SU-DHL-6 (cell line): ENCODE data around the gene ALK.

ENCODE experiments used
- H2AFZ ChIP-seq: fragments of 200-600 bp; sonication (generic); 2 replicates; pipeline ENCODE4 v1.6.1; 2014; ENCODE audit warnings: low read depth, mild to moderate bottlenecking, moderate library complexity, mixed read lengths, antibody characterized with exemption, low read length; ENCODE audit not compliant: severe bottlenecking
- H3F3A ChIP-seq: fragments of 200-600 bp; shearing (Covaris generic); 2 replicates; pipeline ENCODE4 v1.6.0; 2016; ENCODE audit warnings: antibody characterized with exemption, mild to moderate bottlenecking; ENCODE audit not compliant: insufficient read depth
- H3K27ac ChIP-seq: fragments of 200-600 bp; sonication (generic); 2 replicates; pipeline ENCODE4 v1.5.1; 2016; ENCODE audit warnings: low read depth, mild to moderate bottlenecking, low read length, moderate library complexity, mixed read lengths
- H3K27me3 ChIP-seq: fragments of 200-600 bp; sonication (generic), shearing (Covaris generic); 2 replicates; pipeline ENCODE4 v1.6.0; 2014; ENCODE audit warnings: mild to moderate bottlenecking, low read length
- H3K36me3 ChIP-seq: fragments of 200-600 bp; sonication (generic); 2 replicates; pipeline ENCODE4 v1.6.1; 2014; ENCODE audit warnings: mild to moderate bottlenecking, low read length, mixed read lengths
- H3K4me2 ChIP-seq: fragments of 300-600, 200-600 bp; shearing (Covaris generic), sonication (generic); 2 replicates; pipeline ENCODE4 v1.6.0; 2014; ENCODE audit warnings: low read length, low read depth, mild to moderate bottlenecking; ENCODE audit not compliant: poor library complexity, severe bottlenecking
- H3K4me3 ChIP-seq: fragments of 200-600 bp; sonication (generic); 2 replicates; pipeline ENCODE4 v1.5.1; 2014; ENCODE audit warnings: antibody characterized with exemption, low read length, mild to moderate bottlenecking, mixed read lengths; ENCODE audit not compliant: insufficient read depth, poor library complexity, severe bottlenecking
- H3K79me2 ChIP-seq: fragments of 200-600 bp; sonication (generic); 2 replicates; pipeline ENCODE4 v1.6.1; 2014; ENCODE audit warnings: mild to moderate bottlenecking, low read length, moderate library complexity; ENCODE audit not compliant: insufficient read depth
- H3K9ac ChIP-seq: fragments of 200-600 bp; sonication (generic); 2 replicates; pipeline ENCODE4 v1.7.0; 2014; ENCODE audit warnings: mild to moderate bottlenecking, low read length
- H3K9me2 ChIP-seq: fragments of 200-600 bp; sonication (generic); replicated peaks from 2 replicates; pipeline ENCODE4 v1.6.1; 2014; ENCODE audit warnings: low read length; ENCODE audit not compliant: insufficient read depth
- H3K9me3 ChIP-seq: fragments of 200-600 bp; sonication (generic); 2 replicates; pipeline ENCODE4 v1.6.1; 2014; ENCODE audit warnings: low read length, mixed read lengths; ENCODE audit not compliant: insufficient read depth
- H4K20me1 ChIP-seq: fragments of 200-600 bp; sonication (generic); 2 replicates; pipeline ENCODE4 v1.6.1; 2014; ENCODE audit warnings: low read depth, mild to moderate bottlenecking, antibody characterized with exemption, low read length, moderate library complexity, mixed read lengths
- EZH2phosphoT487 ChIP-seq: fragments of 200-600 bp; sonication (generic), shearing (Covaris generic); conservative IDR thresholded peaks from 2 replicates; pipeline ENCODE4 v1.6.1; 2018; ENCODE audit warnings: mild to moderate bottlenecking, antibody characterized with exemption, low read length, moderate library complexity, mixed read lengths
- TF ChIP-seq, protein P1 (sequence below): fragments of 200-600 bp; sonication (generic); IDR thresholded peaks from one replicate; pipeline ENCODE4 v1.5.1; 2017; ENCODE audit warnings: antibody characterized with exemption, mild to moderate bottlenecking, low read length, moderate library complexity; ENCODE audit not compliant: insufficient read depth, poor library complexity, severe bottlenecking

Gene ALK

GRCh38 chr2:29326926-29327325 lies 594.5 kb downstream of the ALK start:
- Histone ChIP-seq H3K79me2 (no peaks in the 10 kb centered on the region), H3K4me3 (no peak overlapping the region), H3K9me3 (no peaks in the 10 kb centered on the region), H3K4me2 (no peak overlapping the region), H3F3A (no peaks in the 10 kb centered on the region), H3K27me3 (no peaks in the 10 kb centered on the region), H3K36me3 (no peaks in the 10 kb centered on the region), H3K27ac (no peak overlapping the region), H4K20me1 (no peaks in the 10 kb centered on the region), H3K9ac (no peak overlapping the region), H2AFZ (no peak overlapping the region), H3K9me2 (no peaks in the 10 kb centered on the region)
- TF ChIP-seq EZH2phosphoT487 = no peak
- TF ChIP-seq, protein P1, sequence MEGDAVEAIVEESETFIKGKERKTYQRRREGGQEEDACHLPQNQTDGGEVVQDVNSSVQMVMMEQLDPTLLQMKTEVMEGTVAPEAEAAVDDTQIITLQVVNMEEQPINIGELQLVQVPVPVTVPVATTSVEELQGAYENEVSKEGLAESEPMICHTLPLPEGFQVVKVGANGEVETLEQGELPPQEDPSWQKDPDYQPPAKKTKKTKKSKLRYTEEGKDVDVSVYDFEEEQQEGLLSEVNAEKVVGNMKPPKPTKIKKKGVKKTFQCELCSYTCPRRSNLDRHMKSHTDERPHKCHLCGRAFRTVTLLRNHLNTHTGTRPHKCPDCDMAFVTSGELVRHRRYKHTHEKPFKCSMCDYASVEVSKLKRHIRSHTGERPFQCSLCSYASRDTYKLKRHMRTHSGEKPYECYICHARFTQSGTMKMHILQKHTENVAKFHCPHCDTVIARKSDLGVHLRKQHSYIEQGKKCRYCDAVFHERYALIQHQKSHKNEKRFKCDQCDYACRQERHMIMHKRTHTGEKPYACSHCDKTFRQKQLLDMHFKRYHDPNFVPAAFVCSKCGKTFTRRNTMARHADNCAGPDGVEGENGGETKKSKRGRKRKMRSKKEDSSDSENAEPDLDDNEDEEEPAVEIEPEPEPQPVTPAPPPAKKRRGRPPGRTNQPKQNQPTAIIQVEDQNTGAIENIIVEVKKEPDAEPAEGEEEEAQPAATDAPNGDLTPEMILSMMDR = no peak

GRCh38 chr2:29325544-29325943 lies 595.8 kb downstream of the ALK start:
- Histone ChIP-seq H3K9me3 (no peaks in the 10 kb centered on the region), H3F3A (no peaks in the 10 kb centered on the region), H3K27ac (no peak overlapping the region), H3K4me3 (no peak overlapping the region), H3K9me2 (no peaks in the 10 kb centered on the region), H2AFZ (no peak overlapping the region), H3K27me3 (no peaks in the 10 kb centered on the region), H3K9ac (no peak overlapping the region), H4K20me1 (no peaks in the 10 kb centered on the region), H3K36me3 (no peaks in the 10 kb centered on the region), H3K79me2 (no peaks in the 10 kb centered on the region), H3K4me2 (no peak overlapping the region)
- no peak for TF ChIP-seq EZH2phosphoT487
- TF ChIP-seq, protein P1 = no peak

- no peak overlapping the region for H3K4me2 ChIP-seq
- no peaks in the 10 kb centered on the region for H3K9me3 ChIP-seq
- H3K9ac ChIP-seq = no peak overlapping the region
- no peaks in the 10 kb centered on the region for H3K9me2 ChIP-seq
- H3K4me3 ChIP-seq = no peak overlapping the region
- no peaks in the 10 kb centered on the region for H3F3A ChIP-seq
- no peaks in the 10 kb centered on the region for H3K27me3 ChIP-seq
- H3K79me2 ChIP-seq = no peaks in the 10 kb centered on the region
- no peak for TF ChIP-seq EZH2phosphoT487
- TF ChIP-seq, protein P1 = no peak
- no peaks in the 10 kb centered on the region for H3K36me3 ChIP-seq
- no peak overlapping the region for H3K27ac ChIP-seq
- no peak overlapping the region for H2AFZ ChIP-seq
- H4K20me1 ChIP-seq = no peaks in the 10 kb centered on the region
Measured at GRCh38 chr2:29323961-29324360, 597.4 kb downstream of the ALK start.
